GM23338 (cell line): Measurements from ENCODE around the gene C1orf116.

Source experiments
- CTCF ChIP-seq, 2 experiments: fragments of 200-600 bp in 1 of 2; sonication (generic) in 1 of 2; conservative IDR thresholded peaks; 2 replicates each; pipeline versions ENCODE4 v1.5.1 to v1.6.1; 2016 to 2017; ENCODE audit warnings: antibody characterized with exemption in 2 of 2, low read depth in 2 of 2, mild to moderate bottlenecking in 2 of 2, moderate library complexity in 1 of 2
- EZH2 ChIP-seq: fragments of 200-600 bp; sonication (generic); IDR thresholded peaks from one replicate; pipeline ENCODE4 v1.8.0; 2017; ENCODE audit warnings: antibody characterized with exemption, mild to moderate bottlenecking, low read depth; ENCODE audit not compliant: unreplicated experiment
- JUNB ChIP-seq: IDR thresholded peaks from one replicate; pipeline ENCODE4 v1.6.1; 2016; ENCODE audit warnings: antibody characterized with exemption; ENCODE audit not compliant: unreplicated experiment
- NANOG ChIP-seq: IDR thresholded peaks from 2 replicates; pipeline ENCODE4 v1.6.1; 2016; ENCODE audit warnings: antibody characterized with exemption, borderline replicate concordance
- POLR2AphosphoS5 ChIP-seq: IDR thresholded peaks from 2 replicates; pipeline ENCODE4 v1.6.1; 2016; ENCODE audit warnings: antibody characterized with exemption, low read depth
- REST ChIP-seq: IDR thresholded peaks from one replicate; pipeline ENCODE4 v1.6.1; 2018; ENCODE audit warnings: antibody characterized with exemption; ENCODE audit not compliant: unreplicated experiment
- ZNF114 ChIP-seq: fragments of 250-450 bp; sonication (Bioruptor Pico); IDR thresholded peaks from 2 replicates; pipeline ENCODE4 v1.5.0; 2020; ENCODE audit warnings: mild to moderate bottlenecking, moderate library complexity

- TF ChIP-seq CTCF (conservative IDR thresholded peaks at IDR 0.05; ENCODE audit: low read depth in 2 of 2) (no peak), REST (no peak), EZH2 (no peak), POLR2AphosphoS5 (no peak), ZNF114 (CRISPR knock-in tag) (no peak), JUNB (no peak), NANOG (no peak)
These were observed 3.5 kb downstream of the C1orf116 start for GRCh38 chr1:207028884-207029650.
